Measurements from ENCODE around the gene ENOX2.

ENOX2 gene

DNA sequence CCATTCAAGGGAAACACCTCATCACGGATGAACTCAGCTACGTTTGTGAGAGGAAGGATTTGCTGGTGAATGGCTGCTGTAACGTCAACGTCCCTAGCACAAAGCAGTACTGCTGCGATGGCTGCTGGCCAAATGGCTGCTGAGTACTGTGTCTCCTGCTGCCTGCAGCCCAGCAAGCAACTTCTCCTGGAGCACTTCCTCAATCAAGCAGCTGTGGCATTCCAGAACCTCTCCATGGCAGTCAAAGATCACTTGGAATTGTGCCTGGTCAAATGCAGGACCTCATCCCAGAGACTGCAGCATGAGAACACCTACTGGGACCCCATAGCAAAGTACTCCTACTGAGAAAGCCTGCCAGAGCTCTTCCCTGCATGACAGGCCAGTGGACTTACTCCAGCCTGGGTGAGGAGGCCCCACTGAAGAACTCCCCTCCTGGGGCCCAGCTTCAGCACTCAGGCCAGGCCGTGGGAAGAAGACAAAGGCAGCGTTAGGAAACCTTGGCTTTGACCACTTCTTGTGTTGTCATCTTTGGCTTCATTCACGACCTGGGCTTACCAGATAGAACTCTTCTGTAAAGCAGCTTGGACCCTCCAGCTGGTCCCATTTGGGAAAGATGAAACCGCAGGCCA lies 256.9 kb downstream of the ENOX2 start:
- H3K27me3 Mint-ChIP-seq (ENCODE audit: low read depth): no peaks in the 10 kb centered on the region
- no peaks in the 10 kb centered on the region for H3K4me1 Mint-ChIP-seq
- H3K36me3 Mint-ChIP-seq (ENCODE audit: low read depth): peaks cover 40% of the 10 kb centered on the region
- H3K27ac Mint-ChIP-seq: no peak overlapping the region
- H3K9me3 Mint-ChIP-seq: peaks cover 4% of the 10 kb centered on the region
- no peak overlapping the region for H3K4me3 Mint-ChIP-seq
- TF ChIP-seq, protein P1, sequence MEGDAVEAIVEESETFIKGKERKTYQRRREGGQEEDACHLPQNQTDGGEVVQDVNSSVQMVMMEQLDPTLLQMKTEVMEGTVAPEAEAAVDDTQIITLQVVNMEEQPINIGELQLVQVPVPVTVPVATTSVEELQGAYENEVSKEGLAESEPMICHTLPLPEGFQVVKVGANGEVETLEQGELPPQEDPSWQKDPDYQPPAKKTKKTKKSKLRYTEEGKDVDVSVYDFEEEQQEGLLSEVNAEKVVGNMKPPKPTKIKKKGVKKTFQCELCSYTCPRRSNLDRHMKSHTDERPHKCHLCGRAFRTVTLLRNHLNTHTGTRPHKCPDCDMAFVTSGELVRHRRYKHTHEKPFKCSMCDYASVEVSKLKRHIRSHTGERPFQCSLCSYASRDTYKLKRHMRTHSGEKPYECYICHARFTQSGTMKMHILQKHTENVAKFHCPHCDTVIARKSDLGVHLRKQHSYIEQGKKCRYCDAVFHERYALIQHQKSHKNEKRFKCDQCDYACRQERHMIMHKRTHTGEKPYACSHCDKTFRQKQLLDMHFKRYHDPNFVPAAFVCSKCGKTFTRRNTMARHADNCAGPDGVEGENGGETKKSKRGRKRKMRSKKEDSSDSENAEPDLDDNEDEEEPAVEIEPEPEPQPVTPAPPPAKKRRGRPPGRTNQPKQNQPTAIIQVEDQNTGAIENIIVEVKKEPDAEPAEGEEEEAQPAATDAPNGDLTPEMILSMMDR (IDR thresholded peaks at IDR 0.05; ENCODE audit: unreplicated experiment in 3 of 3): no peak

DNA sequence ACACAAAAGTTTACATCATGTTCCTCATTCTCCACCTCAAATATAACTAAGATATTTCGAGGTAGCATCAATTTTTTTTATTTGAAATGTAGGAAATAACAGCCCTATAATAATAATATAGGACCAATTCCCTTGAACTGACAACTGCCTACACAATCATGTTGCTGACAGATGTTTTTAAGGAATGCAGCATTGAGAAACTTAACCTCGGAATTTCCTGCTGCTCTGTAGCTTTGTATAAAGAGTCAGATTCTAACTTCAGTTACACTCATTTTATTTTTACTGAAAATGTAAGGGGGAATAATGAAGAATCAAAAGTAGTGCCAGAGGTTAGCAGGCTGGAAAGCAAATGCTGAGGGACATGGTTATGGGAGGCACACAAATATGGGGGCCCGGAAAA lies 265.4 kb downstream of the ENOX2 start:
- Mint-ChIP-seq H3K36me3 (ENCODE audit: low read depth) (peaks cover 26% of the 10 kb centered on the region), H3K27ac (peak overlapping the region; percentile 5 to 62 (median 23)), H3K9me3 (no peaks in the 10 kb centered on the region), H3K4me1 (peaks cover 16% of the 10 kb centered on the region), H3K4me3 (no peak overlapping the region), H3K27me3 (ENCODE audit: low read depth) (no peaks in the 10 kb centered on the region)
- TF ChIP-seq, protein P1 (IDR thresholded peaks at IDR 0.05; ENCODE audit: unreplicated experiment in 3 of 3): no peak

DNA sequence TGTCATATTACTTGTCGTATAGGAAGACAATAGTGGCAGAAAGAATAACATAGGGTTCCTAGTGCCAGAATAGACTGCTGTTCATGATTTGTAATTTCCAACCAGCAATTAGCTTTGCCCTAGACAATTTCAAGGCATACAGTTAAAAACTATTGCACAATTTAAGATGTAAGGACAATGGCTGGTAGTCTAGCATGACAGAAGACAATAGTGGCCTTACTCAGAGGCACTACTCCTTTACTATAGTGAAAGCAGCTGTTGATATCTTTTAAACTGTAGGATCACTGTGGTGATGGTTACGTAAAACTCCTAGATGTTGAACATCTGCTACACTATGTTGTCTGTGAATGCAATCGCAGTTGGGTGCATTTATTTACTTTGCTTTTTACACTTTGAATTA lies 266.7 kb downstream of the ENOX2 start:
- Mint-ChIP-seq H3K36me3 (ENCODE audit: low read depth) (peaks cover 21% of the 10 kb centered on the region), H3K4me1 (peaks cover 22% of the 10 kb centered on the region), H3K27me3 (ENCODE audit: low read depth) (no peaks in the 10 kb centered on the region), H3K27ac (no peak overlapping the region), H3K4me3 (no peak overlapping the region), H3K9me3 (no peaks in the 10 kb centered on the region)
- TF ChIP-seq, protein P1 (IDR thresholded peaks at IDR 0.05; ENCODE audit: unreplicated experiment in 3 of 3): no peak

DNA sequence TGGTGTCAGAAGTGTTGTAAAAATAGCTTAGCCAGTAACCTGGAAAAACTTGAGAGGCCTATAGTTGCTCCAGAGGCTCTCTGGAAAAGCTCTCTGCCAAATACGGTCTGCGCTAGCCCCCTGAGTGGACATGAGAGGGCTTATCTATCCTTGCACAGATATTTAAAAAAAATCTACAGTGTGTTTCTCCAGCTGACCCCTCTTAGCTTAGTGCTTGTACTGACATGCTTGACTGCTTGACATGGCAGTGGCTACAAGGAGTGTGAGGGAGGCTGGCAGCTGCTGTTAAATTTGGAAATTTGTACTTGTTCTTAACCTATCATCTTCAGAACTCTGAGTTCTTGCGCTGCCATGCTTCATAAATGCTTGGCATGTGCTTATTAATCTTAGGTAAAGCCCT lies 272.0 kb downstream of the ENOX2 start:
- Mint-ChIP-seq H3K4me3 (no peak overlapping the region), H3K27me3 (ENCODE audit: low read depth) (no peaks in the 10 kb centered on the region), H3K9me3 (no peaks in the 10 kb centered on the region), H3K27ac (peak overlapping the region in 2 of 3 experiments; percentile 15 to 60), H3K36me3 (ENCODE audit: low read depth) (peaks cover 10% of the 10 kb centered on the region), H3K4me1 (peaks cover 40% of the 10 kb centered on the region)
- TF ChIP-seq, protein P1 (IDR thresholded peaks at IDR 0.05; ENCODE audit: unreplicated experiment in 3 of 3): no peak

DNA sequence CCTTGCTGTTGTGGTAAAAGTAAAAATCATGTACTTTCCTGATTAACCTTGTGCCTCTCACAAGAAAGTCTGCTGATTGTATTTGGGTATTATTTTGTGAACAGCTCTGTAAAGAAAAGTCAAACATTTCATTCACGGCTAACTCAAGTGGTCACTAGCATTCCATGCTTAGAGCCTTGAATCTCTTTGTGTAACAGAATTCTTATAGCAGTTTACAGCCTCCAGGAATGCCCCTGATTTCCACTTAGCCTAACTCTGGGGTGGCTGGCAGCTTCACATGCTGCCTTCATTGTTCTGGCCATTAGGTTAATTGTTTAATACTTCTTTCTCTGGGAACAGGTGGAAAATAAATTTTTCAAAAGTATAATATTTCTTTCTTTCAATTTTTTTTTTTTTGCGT lies 274.5 kb downstream of the ENOX2 start:
- peaks cover 6% of the 10 kb centered on the region for H3K36me3 Mint-ChIP-seq (ENCODE audit: low read depth)
- TF ChIP-seq, protein P1 (IDR thresholded peaks at IDR 0.05; ENCODE audit: unreplicated experiment in 3 of 3): no peak

DNA sequence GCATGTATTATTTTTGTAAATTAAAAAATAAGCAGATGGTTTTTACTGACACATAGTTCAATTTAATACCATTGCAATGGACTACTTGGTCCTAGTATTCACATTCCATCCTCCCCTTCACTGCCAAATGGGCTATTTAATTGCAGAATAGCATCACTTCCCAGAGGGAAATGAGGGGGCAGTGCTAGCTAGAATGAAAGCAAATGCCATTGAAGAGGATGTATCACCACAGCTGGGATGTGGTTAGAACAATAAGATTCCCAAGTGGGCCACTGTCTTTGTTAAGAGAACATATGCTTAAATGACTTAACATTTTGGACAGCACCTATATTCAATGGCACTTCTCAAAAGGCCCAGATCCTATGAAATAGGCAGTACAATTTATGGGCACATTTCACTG lies 276.5 kb downstream of the ENOX2 start:
- Mint-ChIP-seq H3K4me3 (no peak overlapping the region), H3K9me3 (no peaks in the 10 kb centered on the region), H3K27me3 (ENCODE audit: low read depth) (no peaks in the 10 kb centered on the region), H3K27ac (no peak overlapping the region), H3K4me1 (peaks cover 39% of the 10 kb centered on the region), H3K36me3 (ENCODE audit: low read depth) (peaks cover 9% of the 10 kb centered on the region)
- TF ChIP-seq, protein P1 (IDR thresholded peaks at IDR 0.05; ENCODE audit: unreplicated experiment in 3 of 3): no peak

More for the DNA sequence above, 274.5 kb downstream of the ENOX2 start:
- peak overlapping the region; percentile 53 to 78 (median 57) for H3K27ac Mint-ChIP-seq
- no peaks in the 10 kb centered on the region for H3K9me3 Mint-ChIP-seq
- H3K27me3 Mint-ChIP-seq (ENCODE audit: low read depth): no peaks in the 10 kb centered on the region
- peaks cover 47% of the 10 kb centered on the region for H3K4me1 Mint-ChIP-seq
- no peak overlapping the region for H3K4me3 Mint-ChIP-seq
